Activated naive CD4-positive, alpha-beta T cell treated with anti-CD3 and anti-CD28 coated beads for 36 hours (primary cell): Measurements from ENCODE around the gene MTMR1. TPM values are rescaled to one million over a fixed set of nuclear protein-coding genes. Genes with fewer than 3 reads are reported as not detected.

Experiments used
- CTCF ChIA-PET: fragments of 350-600 bp; sonication (Branson Sonifier 250); formaldehyde crosslinking; loops from one replicate; lab custom pipeline; 2021; ENCODE audit warnings: antibody characterized with exemption; lab: Charles Lee
- DNase-seq: peaks from one replicate; pipeline ENCODE4 v3.0.0-alpha.2; 2020
- H3K27ac Mint-ChIP-seq: one replicate; pipeline ENCODE4 v1.8.0; 2021; ENCODE audit warnings: mild to moderate bottlenecking, mixed read lengths
- H3K27me3 Mint-ChIP-seq: one replicate; pipeline ENCODE4 v1.8.0; 2021; ENCODE audit warnings: low read depth, mixed read lengths
- H3K36me3 Mint-ChIP-seq: one replicate; pipeline ENCODE4 v1.8.0; 2021; ENCODE audit warnings: low read depth, mixed read lengths
- H3K4me1 Mint-ChIP-seq: one replicate; pipeline ENCODE4 v1.8.0; 2021; ENCODE audit warnings: low read depth, mixed read lengths
- H3K4me3 Mint-ChIP-seq: one replicate; pipeline ENCODE4 v1.8.0; 2021; ENCODE audit warnings: mild to moderate bottlenecking, moderate library complexity, mixed read lengths
- H3K9me3 Mint-ChIP-seq: one replicate; pipeline ENCODE4 v1.8.0; 2021; ENCODE audit warnings: mixed read lengths
- intact Hi-C: fragments of 100-400 bp; cut with micrococcal nuclease; formaldehyde crosslinking; loops from one replicate; pipeline ENCODE4 v1.15.1; 2023
- total RNA-seq, 2 experiments: library from RNA; stranded (reverse); gene quantifications; one replicate each; pipeline ENCODE4 v1.2.3, GENCODE V29; 2021

MTMR1 gene
- total RNA-seq, 2 experiments from 2014 or later, result 63.6 to 65.7 TPM

DNA sequence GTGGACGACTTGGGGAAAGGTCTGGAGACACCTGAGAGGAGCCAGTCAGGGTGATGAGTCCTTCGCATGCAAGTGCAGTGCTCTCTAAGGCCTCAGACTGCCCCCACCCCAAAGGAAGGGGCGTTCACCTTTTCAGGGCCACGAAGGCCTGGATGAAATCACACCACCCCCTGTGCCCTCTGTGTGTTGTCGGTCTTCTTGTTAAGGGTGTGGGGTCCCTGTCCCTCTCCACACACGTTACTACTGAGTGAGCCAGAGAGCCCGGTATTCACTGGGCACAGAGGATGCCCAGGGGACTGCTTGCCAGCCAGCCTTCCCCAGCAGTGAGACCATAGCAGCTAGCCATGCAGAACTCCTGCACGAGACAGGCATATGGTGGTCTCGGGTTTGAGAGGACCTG, 72.0 kb downstream of the MTMR1 start:
- Mint-ChIP-seq H3K27me3 (no peaks in the 10 kb centered on the region), H3K36me3 (no peaks in the 10 kb centered on the region), H3K4me1 (peaks cover 6% of the 10 kb centered on the region), H3K4me3 (no peak overlapping the region), H3K9me3 (no peaks in the 10 kb centered on the region), H3K27ac (no peak overlapping the region)
- intact Hi-C loops, result no loop called here
- DNase-seq, result no peak
- CTCF ChIA-PET, result interaction anchor here (0.6 kb wide), 1 partner anchor 215 kb away, joined by 3 read pairs; no protein-coding TSS in a partner anchor

DNA sequence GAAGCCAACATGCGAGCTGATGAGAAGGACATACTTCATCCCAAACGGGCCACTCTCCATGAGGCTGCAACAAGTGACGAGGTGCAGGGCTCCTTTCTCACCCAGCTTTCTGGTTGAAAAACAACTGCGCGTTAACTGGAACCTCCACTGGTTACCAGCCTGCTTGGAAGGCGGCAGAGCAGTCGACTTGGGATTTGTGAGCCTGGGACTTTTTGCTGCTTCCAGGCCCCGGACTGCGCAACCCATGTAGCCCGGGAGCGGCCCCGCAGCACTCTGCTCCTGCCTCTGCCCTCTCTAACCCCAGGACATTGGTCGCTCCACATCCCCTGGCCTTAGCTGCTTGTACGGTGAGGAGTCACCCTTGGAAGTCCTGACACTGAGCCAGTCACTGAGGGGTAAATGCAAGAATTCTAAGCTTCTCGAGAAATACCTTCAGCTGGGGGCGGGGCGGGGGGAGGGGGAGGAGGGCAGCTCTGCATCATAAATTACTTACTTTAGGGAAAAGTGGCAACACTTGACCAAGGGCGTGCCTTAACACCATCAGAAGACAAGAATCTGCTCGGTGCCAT, 72.7 kb downstream of the MTMR1 start:
- CTCF ChIA-PET, result interaction anchor here (0.6 to 5.4 kb wide), 2 partner anchors 215 to 316 kb away, joined by 3 to 22 read pairs; no protein-coding TSS in a partner anchor
- intact Hi-C loops, result loop anchor here (2.0 kb wide), 1 partner anchor 133 kb away; the partner anchor contains the start of gene CD99L2

DNA sequence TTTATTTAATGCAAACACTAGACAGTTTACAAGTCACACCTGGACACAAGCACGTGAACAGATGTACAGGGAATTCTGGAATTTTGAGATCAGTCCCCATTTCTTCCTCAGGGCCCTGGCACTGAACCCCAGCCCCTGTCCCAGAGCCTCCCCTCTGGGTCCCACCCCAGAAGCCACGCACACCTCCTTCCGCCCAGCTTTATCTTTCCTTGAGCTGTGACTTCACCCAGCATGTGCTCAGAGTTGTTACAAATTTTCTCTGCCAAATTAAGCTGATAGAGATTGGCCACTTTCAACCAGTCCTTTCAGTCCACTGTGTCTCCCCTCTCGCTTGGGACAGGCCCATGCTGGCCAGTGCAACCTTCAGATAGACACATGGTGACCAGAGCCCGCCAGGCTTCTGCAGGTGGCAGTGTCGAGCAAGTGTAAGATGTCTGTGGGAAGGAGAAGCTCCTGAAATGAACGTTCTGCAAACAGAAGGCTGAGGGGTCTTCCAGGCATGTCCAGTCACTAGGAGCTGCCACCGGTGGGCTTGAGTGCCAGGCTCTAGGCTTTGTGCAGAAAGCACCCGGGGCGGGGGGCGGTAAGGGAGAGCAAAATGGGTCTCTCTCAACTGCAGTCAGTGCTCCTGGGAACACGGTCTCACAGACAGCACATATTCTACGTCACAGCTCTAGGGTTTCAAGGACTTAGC, 73.3 kb downstream of the MTMR1 start:
- H3K4me3 Mint-ChIP-seq, result no peak overlapping the region
- intact Hi-C loops, result loop anchor here (2.0 kb wide), 1 partner anchor 132 kb away; the partner anchor contains the start of gene CD99L2
- no peak overlapping the region for H3K27ac Mint-ChIP-seq
- H3K9me3 Mint-ChIP-seq, result no peaks in the 10 kb centered on the region
- no peak for DNase-seq
- peaks cover 6% of the 10 kb centered on the region for H3K4me1 Mint-ChIP-seq
- CTCF ChIA-PET, result interaction anchor here (5.4 kb wide), 1 partner anchor 316 kb away, joined by 22 read pairs; no protein-coding TSS in a partner anchor
- no peaks in the 10 kb centered on the region for H3K27me3 Mint-ChIP-seq
- H3K36me3 Mint-ChIP-seq, result no peaks in the 10 kb centered on the region

More for the DNA sequence above, 72.7 kb downstream of the MTMR1 start:
- Mint-ChIP-seq H3K36me3 (no peaks in the 10 kb centered on the region), H3K4me1 (peaks cover 6% of the 10 kb centered on the region), H3K27me3 (no peaks in the 10 kb centered on the region), H3K9me3 (no peaks in the 10 kb centered on the region), H3K4me3 (no peak overlapping the region), H3K27ac (no peak overlapping the region)
- DNase-seq, result no peak

DNA sequence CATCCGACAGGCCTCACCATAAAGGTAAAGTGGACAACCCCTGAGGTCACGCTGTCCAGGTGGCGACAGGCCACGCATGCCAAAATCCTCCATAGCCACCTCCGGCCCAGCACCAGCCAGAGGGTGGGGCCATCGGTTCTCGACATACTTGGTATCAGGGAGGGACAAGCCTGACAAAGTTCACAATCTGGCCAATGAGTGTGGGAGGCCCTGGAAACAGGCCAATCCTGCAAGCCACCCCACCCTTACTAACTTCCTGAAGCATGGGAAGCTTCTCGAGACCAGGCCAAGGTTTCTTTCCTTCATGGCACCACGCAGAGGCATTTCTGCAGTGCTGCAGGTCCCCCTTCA, 73.8 kb downstream of the MTMR1 start:
- Mint-ChIP-seq H3K27ac (no peak overlapping the region), H3K9me3 (no peaks in the 10 kb centered on the region), H3K4me1 (peaks cover 6% of the 10 kb centered on the region), H3K27me3 (no peaks in the 10 kb centered on the region), H3K4me3 (no peak overlapping the region), H3K36me3 (no peaks in the 10 kb centered on the region)
- intact Hi-C loops, result loop anchor here (2.0 kb wide), 1 partner anchor 132 kb away; the partner anchor contains the start of gene CD99L2
- CTCF ChIA-PET, result interaction anchor here (5.4 kb wide), 1 partner anchor 315 kb away, joined by 22 read pairs; no protein-coding TSS in a partner anchor
- no peak for DNase-seq

- Mint-ChIP-seq H3K27ac (no peak overlapping the region), H3K36me3 (no peaks in the 10 kb centered on the region), H3K9me3 (no peaks in the 10 kb centered on the region), H3K4me3 (no peak overlapping the region), H3K4me1 (peaks cover 6% of the 10 kb centered on the region), H3K27me3 (no peaks in the 10 kb centered on the region)
- intact Hi-C loops, result loop anchor here (2.0 kb wide), 1 partner anchor 131 kb away; the partner anchor contains the start of gene CD99L2
- CTCF ChIA-PET, result interaction anchor here (5.4 kb wide), 1 partner anchor 314 kb away, joined by 22 read pairs; no protein-coding TSS in a partner anchor
- peak; percentile 17 for DNase-seq
These were observed 74.4 kb downstream of the MTMR1 start for GRCh38 chrX:150767475-150768131.

- H3K9me3 Mint-ChIP-seq, result no peaks in the 10 kb centered on the region
- H3K36me3 Mint-ChIP-seq, result no peaks in the 10 kb centered on the region
- CTCF ChIA-PET, result interaction anchor here (5.4 kb wide), 1 partner anchor 314 kb away, joined by 22 read pairs; no protein-coding TSS in a partner anchor
- no peak overlapping the region for H3K4me3 Mint-ChIP-seq
- no peaks in the 10 kb centered on the region for H3K27me3 Mint-ChIP-seq
- no peak for DNase-seq
- intact Hi-C loops, result no loop called here
- peaks cover 6% of the 10 kb centered on the region for H3K4me1 Mint-ChIP-seq
- no peak overlapping the region for H3K27ac Mint-ChIP-seq
These were observed 74.9 kb downstream of the MTMR1 start for GRCh38 chrX:150768132-150768485.

DNA sequence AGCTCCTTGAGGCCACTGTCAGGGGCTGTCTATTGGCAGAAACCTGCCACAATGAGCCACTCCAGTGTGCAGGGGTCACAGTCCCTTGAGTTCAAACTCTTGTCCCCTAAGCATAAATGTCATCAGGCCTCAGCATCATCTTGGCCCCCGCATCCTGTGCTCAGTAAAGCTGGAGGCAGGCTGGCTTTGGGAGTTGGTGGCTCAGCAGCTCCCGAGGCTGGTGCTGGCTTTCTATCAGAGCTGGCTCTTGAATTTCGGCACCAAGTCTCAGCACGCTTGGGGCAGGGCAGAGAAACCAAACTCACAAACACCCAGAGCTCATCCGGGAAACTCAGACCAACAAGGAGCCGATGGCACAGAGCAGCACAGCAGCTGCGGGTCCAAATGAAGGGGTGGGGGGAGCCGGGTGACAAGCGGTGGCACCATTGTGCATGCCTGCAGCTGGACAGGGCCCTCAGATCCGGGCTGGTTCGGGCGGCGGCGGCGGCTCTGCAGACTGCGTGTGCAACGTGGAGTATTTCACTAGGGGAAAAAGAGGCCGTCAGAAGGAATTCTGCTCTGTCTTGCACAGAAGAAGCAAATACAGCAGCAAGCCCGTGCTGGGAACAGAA, 75.5 kb downstream of the MTMR1 start:
- intact Hi-C loops, result no loop called here
- CTCF ChIA-PET, result interaction anchor here (5.4 kb wide), 1 partner anchor 313 kb away, joined by 22 read pairs; no protein-coding TSS in a partner anchor
- no peaks in the 10 kb centered on the region for H3K27me3 Mint-ChIP-seq

GRCh38 chrX:150769408-150769807, 76.2 kb downstream of the MTMR1 start:
- H3K27ac Mint-ChIP-seq, result no peak overlapping the region
- H3K4me3 Mint-ChIP-seq, result no peak overlapping the region
- H3K4me1 Mint-ChIP-seq, result peaks cover 6% of the 10 kb centered on the region
- no peaks in the 10 kb centered on the region for H3K9me3 Mint-ChIP-seq
- DNase-seq, result no peak
- H3K27me3 Mint-ChIP-seq, result no peaks in the 10 kb centered on the region
- CTCF ChIA-PET, result interaction anchor here (5.4 kb wide), 1 partner anchor 313 kb away, joined by 22 read pairs; no protein-coding TSS in a partner anchor
- H3K36me3 Mint-ChIP-seq, result no peaks in the 10 kb centered on the region
- intact Hi-C loops, result no loop called here

More for the DNA sequence above, 75.5 kb downstream of the MTMR1 start:
- H3K4me3 Mint-ChIP-seq, result no peak overlapping the region
- H3K27ac Mint-ChIP-seq, result no peak overlapping the region
- no peaks in the 10 kb centered on the region for H3K9me3 Mint-ChIP-seq
- peaks cover 6% of the 10 kb centered on the region for H3K4me1 Mint-ChIP-seq
- no peak for DNase-seq
- no peaks in the 10 kb centered on the region for H3K36me3 Mint-ChIP-seq

- Mint-ChIP-seq H3K36me3 (no peaks in the 10 kb centered on the region), H3K27ac (no peak overlapping the region), H3K9me3 (no peaks in the 10 kb centered on the region), H3K27me3 (no peaks in the 10 kb centered on the region), H3K4me3 (no peak overlapping the region), H3K4me1 (peaks cover 6% of the 10 kb centered on the region)
- intact Hi-C loops, result loop anchor here (10.0 kb wide), 1 partner anchor 914 kb away; no protein-coding TSS in a partner anchor
- CTCF ChIA-PET, result interaction anchor here (5.4 kb wide), 1 partner anchor 311 kb away, joined by 22 read pairs; no protein-coding TSS in a partner anchor
- DNase-seq, result no peak
These were observed 77.4 kb downstream of the MTMR1 start for GRCh38 chrX:150770623-150771022.

DNA sequence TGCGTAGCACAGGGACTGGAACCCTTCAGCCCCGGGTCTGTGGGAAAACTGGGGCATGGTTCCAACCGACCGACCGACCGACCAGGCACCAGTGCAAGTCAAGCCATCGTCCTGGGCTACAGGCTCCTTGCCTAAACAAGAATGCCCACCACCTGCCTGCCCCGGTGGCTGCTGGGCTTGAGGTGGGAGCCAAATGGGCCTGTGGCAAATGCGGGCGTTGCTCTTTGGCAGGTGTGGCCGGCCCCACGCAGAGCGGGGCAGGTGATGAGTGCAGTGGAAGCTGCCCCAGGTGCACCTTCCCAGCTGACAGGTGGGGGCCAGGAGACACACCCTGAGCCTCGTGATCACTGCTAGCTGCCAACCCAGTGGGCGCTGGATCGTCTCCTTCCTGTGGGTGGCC, 77.9 kb downstream of the MTMR1 start:
- CTCF ChIA-PET, result interaction anchor here (1.3 to 5.4 kb wide), 4 partner anchors 232 to 347 kb away, joined by 3 to 48 read pairs (median 13); no protein-coding TSS in a partner anchor
- Mint-ChIP-seq H3K4me1 (peaks cover 6% of the 10 kb centered on the region), H3K27me3 (no peaks in the 10 kb centered on the region), H3K36me3 (no peaks in the 10 kb centered on the region), H3K4me3 (no peak overlapping the region), H3K27ac (no peak overlapping the region), H3K9me3 (no peaks in the 10 kb centered on the region)
- intact Hi-C loops, result loop anchor here (10.0 kb wide), 1 partner anchor 914 kb away; no protein-coding TSS in a partner anchor
- no peak for DNase-seq

- CTCF ChIA-PET, result interaction anchor here (0.6 to 2.3 kb wide), 16 partner anchors 9 to 346 kb away, joined by 3 to 48 read pairs (median 3); no protein-coding TSS in a partner anchor
- no peaks in the 10 kb centered on the region for H3K9me3 Mint-ChIP-seq
- H3K27ac Mint-ChIP-seq, result no peak overlapping the region
- intact Hi-C loops, result loop anchor here (1.0 to 10.0 kb wide), 4 partner anchors 212 to 912 kb away; no protein-coding TSS in a partner anchor
- H3K4me1 Mint-ChIP-seq, result peaks cover 6% of the 10 kb centered on the region
- H3K27me3 Mint-ChIP-seq, result no peaks in the 10 kb centered on the region
- peak; percentile 84 for DNase-seq
- H3K4me3 Mint-ChIP-seq, result no peak overlapping the region
- no peaks in the 10 kb centered on the region for H3K36me3 Mint-ChIP-seq
These were observed 79.2 kb downstream of the MTMR1 start for GRCh38 chrX:150772150-150772970.
